HEK293 (cell line): Measurements from ENCODE around the gene PRRT2.

Experiments used
- CTCF ChIA-PET: fragments of 350-600 bp; formaldehyde crosslinking; extraction: SDS; loops from one replicate; lab custom pipeline; 2021; ENCODE audit warnings: antibody characterized with exemption; lab: Yijun Ruan, JAX
- POLR2A ChIA-PET: fragments of 300-600 bp; formaldehyde crosslinking; extraction: SDS; loops from one replicate; lab custom pipeline; 2020; ENCODE audit warnings: antibody characterized with exemption, inconsistent platforms; lab: Yijun Ruan, JAX
- H3K27ac ChIP-seq: fragments of 200-500 bp; sonication (Bioruptor generic); 2 replicates; pipeline ENCODE4 v1.5.1; 2014; ENCODE audit warnings: low read depth, low read length, control low read depth, inconsistent platforms; ENCODE audit errors: extremely low read depth
- H3K36me3 ChIP-seq, 2 experiments: fragments of 200-500 bp in 1 of 2; sonication (Bioruptor generic) in 1 of 2; 1 replicate in 1 of 2; 2 replicates in 1 of 2; pipeline ENCODE4 v1.5.1; 2014 to 2017; ENCODE audit warnings: inconsistent platforms in 2 of 2, low read length in 2 of 2; ENCODE audit not compliant: control insufficient read depth in 2 of 2, insufficient read depth in 1 of 2
- H3K4me1 ChIP-seq: fragments of 200-500 bp; sonication (Bioruptor generic); 2 replicates; pipeline ENCODE4 v1.5.1; 2014; ENCODE audit warnings: mild to moderate bottlenecking, low read length, inconsistent platforms; ENCODE audit not compliant: control insufficient read depth, insufficient read depth
- H3K4me3 ChIP-seq: 2 replicates; pipeline ENCODE4 v1.5.1; 2011; ENCODE audit warnings: low read depth, mild to moderate bottlenecking, control low read depth, low read length, moderate library complexity
- H3K9me3 ChIP-seq: fragments of 200-500 bp; sonication (Bioruptor generic); 2 replicates; pipeline ENCODE4 v1.5.1; 2014; ENCODE audit warnings: low read depth, low read length, inconsistent platforms; ENCODE audit not compliant: control insufficient read depth, insufficient read depth
- KLF16 ChIP-seq: fragments of 450-650 bp; formaldehyde crosslinking; IDR thresholded peaks from 2 replicates; pipeline ENCODE4 v1.5.1; 2017; ENCODE audit warnings: missing biosample characterization, missing genetic modification characterization
- PATZ1 ChIP-seq: fragments of 450-650 bp; formaldehyde crosslinking; IDR thresholded peaks from 2 replicates; pipeline ENCODE4 v1.5.1; 2016; ENCODE audit warnings: missing biosample characterization, missing genetic modification characterization
- SP3 ChIP-seq: fragments of 450-650 bp; formaldehyde crosslinking; IDR thresholded peaks from 2 replicates; pipeline ENCODE4 v1.5.1; 2016; ENCODE audit warnings: missing biosample characterization, missing genetic modification characterization
- ZBTB17 ChIP-seq: fragments of 450-650 bp; formaldehyde crosslinking; IDR thresholded peaks from 2 replicates; pipeline ENCODE4 v1.5.1; 2016; ENCODE audit warnings: missing biosample characterization, missing genetic modification characterization
- ZEB2 ChIP-seq: fragments of 450-650 bp; formaldehyde crosslinking; IDR thresholded peaks from 2 replicates; pipeline ENCODE4 v1.5.1; 2016; ENCODE audit warnings: missing biosample characterization, missing genetic modification characterization
- ZNF175 ChIP-seq: fragments of 450-650 bp; formaldehyde crosslinking; IDR thresholded peaks from 2 replicates; pipeline ENCODE4 v1.5.1; 2016; ENCODE audit warnings: missing biosample characterization, missing genetic modification characterization
- ZNF18 ChIP-seq: fragments of 450-650 bp; formaldehyde crosslinking; IDR thresholded peaks from 2 replicates; pipeline ENCODE4 v1.5.1; 2016; ENCODE audit warnings: missing biosample characterization, missing genetic modification characterization
- ZNF449 ChIP-seq: fragments of 450-650 bp; formaldehyde crosslinking; IDR thresholded peaks from 2 replicates; pipeline ENCODE4 v1.5.1; 2017; ENCODE audit warnings: missing biosample characterization, mild to moderate bottlenecking, missing genetic modification characterization, moderate library complexity
- ZNF555 ChIP-seq: fragments of 450-650 bp; formaldehyde crosslinking; conservative IDR thresholded peaks from 2 replicates; pipeline ENCODE4 v1.5.1; 2017; ENCODE audit warnings: missing biosample characterization, mild to moderate bottlenecking, missing genetic modification characterization, inconsistent platforms
- ZNF561 ChIP-seq: fragments of 450-650 bp; IDR thresholded peaks from 2 replicates; pipeline ENCODE4 v1.5.1; 2018; ENCODE audit warnings: missing biosample characterization, missing genetic modification characterization, borderline replicate concordance
- ZNF621 ChIP-seq: fragments of 450-650 bp; formaldehyde crosslinking; IDR thresholded peaks from 2 replicates; pipeline ENCODE4 v1.5.1; 2017; ENCODE audit warnings: missing biosample characterization, missing genetic modification characterization
- ZNF626 ChIP-seq: fragments of 450-650 bp; sonication (Bioruptor Pico); formaldehyde crosslinking; IDR thresholded peaks from 2 replicates; pipeline ENCODE4 v1.5.1; 2018; ENCODE audit warnings: missing biosample characterization, missing genetic modification characterization, inconsistent platforms
- ZNF707 ChIP-seq: fragments of 450-650 bp; formaldehyde crosslinking; IDR thresholded peaks from 2 replicates; pipeline ENCODE4 v1.5.1; 2016; ENCODE audit warnings: missing biosample characterization, missing genetic modification characterization
- ZNF830 ChIP-seq: fragments of 450-650 bp; IDR thresholded peaks from 2 replicates; pipeline ENCODE4 v1.5.0; 2018; ENCODE audit warnings: missing biosample characterization, missing genetic modification characterization, low read depth, mild to moderate bottlenecking, moderate library complexity
- ZSCAN5A ChIP-seq: fragments of 450-650 bp; formaldehyde crosslinking; IDR thresholded peaks from 2 replicates; pipeline ENCODE4 v1.5.1; 2016; ENCODE audit warnings: missing biosample characterization, missing genetic modification characterization

Gene PRRT2

GRCh38 chr16:29806099-29806579, 5.9 kb upstream of the PRRT2 start, which contains the start of gene MAZ:
MAZ (plus strand) TSS chr16:29806529; CDS start chr16:29806702, 173 bp downstream.
- peaks cover 17% of the 10 kb centered on the region for H3K4me1 ChIP-seq

More at GRCh38 chr16:29806099-29806579, 5.9 kb upstream of the PRRT2 start, which contains the start of gene MAZ:
- peak within 1 kb of the TSS; percentile 100 for H3K27ac ChIP-seq
- peaks cover under 1 to 66% of the 10 kb centered on the region in 2 experiments; a peak in 2 of 3 replicates for H3K36me3 ChIP-seq
- peak within 1 kb of the TSS; percentile 67 for H3K4me3 ChIP-seq
- no peaks in the 10 kb centered on the region for H3K9me3 ChIP-seq
- CTCF ChIA-PET, result interaction anchor here (1.0 to 3.0 kb wide), 3 partner anchors 10 to 1240 kb away, joined by 3 to 23 read pairs (median 5); partner anchors contain the start of gene PAGR1
- no peak for TF ChIP-seq ZSCAN5A (tag by site-specific recombination)
- TF ChIP-seq ZNF626, result no peak
- no peak for TF ChIP-seq SP3 (tag by site-specific recombination)
- TF ChIP-seq ZNF449 (tag by site-specific recombination), result no peak
- TF ChIP-seq ZNF561 (tag by site-specific recombination), result no peak
- no peak for TF ChIP-seq ZNF830
- TF ChIP-seq ZNF707 (tag by site-specific recombination), result no peak
- TF ChIP-seq ZNF175, result no peak
- no peak for TF ChIP-seq ZNF555
- TF ChIP-seq ZNF621 (tag by site-specific recombination), result no peak
- no peak for TF ChIP-seq PATZ1 (tag by site-specific recombination)
- TF ChIP-seq ZBTB17 (tag by site-specific recombination), result no peak
- no peak for TF ChIP-seq ZEB2
- no peak for TF ChIP-seq ZNF18 (tag by site-specific recombination)
- TF ChIP-seq KLF16 (tag by site-specific recombination), result no peak
- POLR2A ChIA-PET, result interaction anchor here (0.6 to 4.0 kb wide), 17 partner anchors 9 to 1228 kb away, joined by 3 to 106 read pairs (median 4); partner anchors contain the start of genes ALDOA, HIRIP3, KCTD13 and KIF22
